Measurements from ENCODE around the gene SAC3D1.
"Not testable (repeated sequence)": the region's sequence is repeated elsewhere in the genome, so short reads cannot be mapped to it uniquely, and the experiment has no call there.

The SAC3D1 gene

DNA sequence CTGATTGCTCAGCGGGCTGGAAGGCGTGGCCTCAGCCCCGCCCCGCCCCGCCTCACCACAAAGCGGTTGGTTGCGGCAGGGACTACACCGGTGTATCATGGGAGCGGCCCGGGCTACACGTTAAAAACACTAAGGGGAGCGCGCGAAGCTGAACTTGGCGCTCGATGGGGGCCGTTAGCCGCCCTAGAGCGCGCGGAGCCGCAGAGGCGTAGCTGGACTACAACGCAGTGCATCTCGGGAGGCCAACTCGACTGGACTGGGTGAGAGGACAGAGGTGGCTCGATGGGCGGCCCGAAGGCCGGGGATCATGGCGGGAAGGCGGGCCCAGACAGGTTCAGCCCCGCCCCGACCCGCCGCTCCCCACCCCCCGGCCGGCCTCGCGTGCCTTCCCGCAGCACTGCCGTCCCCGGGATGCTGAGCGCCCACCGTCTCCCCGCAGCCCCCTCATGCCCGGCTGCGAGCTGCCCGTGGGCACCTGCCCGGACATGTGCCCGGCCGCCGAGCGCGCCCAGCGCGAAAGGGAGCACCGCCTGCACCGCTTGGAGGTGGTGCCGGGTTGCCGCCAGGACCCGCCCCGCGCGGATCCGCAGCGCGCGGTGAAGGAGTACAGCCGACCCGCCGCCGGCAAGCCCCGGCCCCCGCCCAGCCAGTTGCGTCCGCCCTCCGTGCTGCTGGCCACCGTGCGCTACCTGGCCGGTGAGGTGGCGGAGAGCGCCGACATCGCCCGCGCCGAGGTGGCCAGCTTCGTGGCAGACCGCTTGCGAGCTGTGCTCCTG lies at the start of gene SAC3D1:
Gene SAC3D1, plus strand, starts transcription at position 364 of the 776 bp plus-strand sequence. Its CDS starts 83 bp downstream, at position 447.
- peak; percentile 87 to 93 for DNase-seq

DNA sequence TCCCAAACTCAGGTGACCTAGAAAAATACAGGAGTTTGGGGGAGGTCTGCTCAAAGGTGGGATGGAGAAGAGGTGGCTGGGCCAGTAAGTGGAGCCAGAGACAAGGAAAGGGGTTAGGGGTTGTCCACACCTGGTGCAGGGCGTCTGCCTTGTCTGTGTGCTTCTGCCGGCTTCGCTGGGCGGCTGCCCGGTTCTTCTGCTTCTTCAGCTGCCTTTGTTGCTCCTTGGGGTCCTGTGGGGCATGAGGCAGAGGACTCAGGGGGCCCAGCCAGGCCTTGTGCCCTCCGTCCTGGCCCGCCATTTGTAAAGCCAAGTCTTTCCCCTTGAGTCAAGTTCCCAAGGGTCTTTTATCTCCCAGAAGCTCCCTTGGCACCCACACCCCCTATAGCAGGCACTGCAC lies 46.7 kb upstream of the SAC3D1 start:
- DNase-seq, result no peak

DNA sequence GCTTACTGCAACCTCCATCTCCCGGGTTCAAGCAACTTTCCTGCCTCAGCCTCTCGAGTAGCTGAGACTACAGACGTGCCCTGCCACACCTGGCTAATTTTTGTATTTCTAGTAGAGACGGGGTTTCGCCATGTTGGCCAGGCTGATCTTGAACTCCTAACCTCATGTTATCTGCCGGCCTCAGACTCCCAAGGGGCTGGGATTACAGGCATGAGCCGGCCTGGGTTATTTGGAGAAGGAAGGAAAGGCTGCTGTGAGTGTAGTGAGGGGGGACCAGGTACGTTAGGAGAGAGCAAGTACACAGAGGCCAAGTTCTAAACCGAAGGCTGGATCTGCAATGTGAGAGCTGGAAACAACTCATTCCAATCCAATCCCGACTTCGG lies 44.7 kb upstream of the SAC3D1 start:
- DNase-seq, result no peak

DNA sequence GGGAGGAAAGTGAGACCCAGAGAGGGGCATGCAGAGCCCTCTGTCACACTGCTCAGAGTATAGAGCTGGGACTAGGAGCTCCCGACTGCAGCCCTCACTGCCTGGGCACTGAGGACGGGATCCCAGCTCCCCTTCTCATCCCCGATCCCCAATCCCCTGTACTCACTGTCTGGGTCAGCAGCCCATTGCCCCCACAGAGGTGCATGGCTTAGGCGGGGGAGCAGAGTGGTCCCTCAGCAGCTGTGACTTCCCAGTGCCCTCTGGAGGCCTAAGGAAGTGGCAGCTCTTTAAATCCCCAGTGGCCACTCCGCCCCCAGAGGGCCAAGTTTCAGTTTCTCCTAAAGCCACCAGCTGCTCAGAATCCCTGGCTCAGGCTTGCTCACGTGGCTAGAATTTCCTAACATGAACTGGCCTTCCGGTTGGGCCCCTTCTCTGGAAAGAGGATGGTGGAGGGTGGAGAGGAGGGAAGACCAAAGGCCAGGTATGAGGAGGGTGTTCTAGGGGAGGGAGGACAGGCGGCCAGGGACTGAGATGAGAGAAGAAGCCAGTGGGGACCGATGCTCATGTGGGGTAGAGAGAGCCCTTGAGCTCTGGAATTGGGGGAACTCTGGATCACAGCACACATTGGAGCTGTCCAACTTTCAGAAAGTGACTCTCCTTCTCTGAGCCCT lies 44.2 kb upstream of the SAC3D1 start, which contains the start of gene BATF2:
Gene BATF2, minus strand, starts transcription at position 262 of the 671 bp plus-strand sequence. Its CDS starts 57 bp downstream, at position 205.
- peak; percentile 80 to 94 for DNase-seq

DNA sequence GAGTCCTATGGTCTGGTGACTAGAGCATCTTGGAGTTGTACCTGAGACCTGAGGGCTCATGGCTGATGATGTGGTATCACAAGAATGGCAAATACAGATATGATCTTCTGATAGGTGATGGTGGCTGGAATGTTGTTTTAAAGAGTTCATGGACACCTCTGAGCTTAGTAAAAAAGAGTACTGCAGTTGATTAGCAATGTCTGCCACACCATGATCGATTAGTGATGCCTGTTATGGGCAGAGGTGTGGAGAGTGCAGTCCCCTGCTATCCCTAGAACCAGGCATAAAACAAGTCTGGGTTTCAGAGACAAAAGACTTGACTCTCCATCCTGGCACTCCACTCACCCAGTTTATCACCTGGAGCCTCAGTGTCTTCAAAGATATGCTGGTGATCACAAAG lies 42.9 kb upstream of the SAC3D1 start:
- DNase-seq, result no peak

DNA sequence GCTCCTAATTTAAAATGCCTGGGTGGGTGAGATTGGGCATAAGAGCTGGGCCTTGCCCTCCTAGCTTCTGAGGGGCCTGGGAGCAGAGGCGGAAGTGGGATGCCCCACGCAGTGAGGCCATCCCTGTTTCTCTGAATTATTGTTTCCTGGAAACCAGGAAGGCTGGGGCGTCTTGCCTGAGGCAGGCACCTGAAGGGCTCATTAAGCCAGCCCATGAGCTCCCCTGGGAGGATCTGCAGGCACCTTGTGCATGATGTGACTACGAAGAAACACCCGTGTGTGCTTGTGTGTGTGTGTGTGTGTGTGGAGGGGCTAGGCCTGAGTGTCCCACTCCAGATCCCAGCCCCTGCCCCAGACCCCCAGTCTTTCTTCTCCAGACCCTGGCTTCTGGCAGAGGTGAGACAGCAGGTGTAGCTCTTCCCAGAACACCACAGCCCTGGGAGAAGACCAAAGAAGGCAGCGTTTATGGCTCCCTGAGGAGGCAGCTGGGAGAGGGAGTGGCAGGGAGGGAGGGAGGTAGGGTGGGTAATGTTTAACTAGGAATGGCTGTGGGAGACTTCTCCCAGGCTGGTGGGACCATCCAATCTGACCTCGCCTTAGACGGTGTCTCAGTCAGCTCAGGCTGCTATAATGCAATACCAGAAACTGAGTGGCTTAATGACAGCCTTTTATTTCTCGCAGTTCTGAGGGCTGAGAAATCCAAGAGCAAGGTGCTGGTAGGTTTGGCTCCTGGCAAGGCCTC lies 42.1 kb upstream of the SAC3D1 start:
- DNase-seq, result no peak

DNA sequence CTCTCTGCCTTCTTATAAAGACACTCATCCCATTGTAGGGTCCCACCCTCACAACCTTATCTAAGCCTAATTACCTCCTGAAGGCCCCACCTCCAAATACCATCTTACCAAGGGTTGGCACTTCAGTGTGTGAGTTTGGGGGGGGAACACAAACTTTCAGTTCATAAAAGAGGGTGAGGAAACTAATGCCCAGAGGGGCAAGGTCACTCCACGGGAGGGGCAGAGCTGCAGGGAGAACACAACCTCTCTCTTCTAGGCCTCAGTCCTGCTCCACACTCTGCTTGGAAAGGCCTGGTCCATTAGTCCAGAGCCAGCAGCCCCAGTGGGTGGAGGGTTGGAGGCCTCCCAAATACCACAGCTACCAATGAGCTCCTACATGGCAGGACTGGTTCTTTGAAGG lies 41.5 kb upstream of the SAC3D1 start:
- no peak for DNase-seq

DNA sequence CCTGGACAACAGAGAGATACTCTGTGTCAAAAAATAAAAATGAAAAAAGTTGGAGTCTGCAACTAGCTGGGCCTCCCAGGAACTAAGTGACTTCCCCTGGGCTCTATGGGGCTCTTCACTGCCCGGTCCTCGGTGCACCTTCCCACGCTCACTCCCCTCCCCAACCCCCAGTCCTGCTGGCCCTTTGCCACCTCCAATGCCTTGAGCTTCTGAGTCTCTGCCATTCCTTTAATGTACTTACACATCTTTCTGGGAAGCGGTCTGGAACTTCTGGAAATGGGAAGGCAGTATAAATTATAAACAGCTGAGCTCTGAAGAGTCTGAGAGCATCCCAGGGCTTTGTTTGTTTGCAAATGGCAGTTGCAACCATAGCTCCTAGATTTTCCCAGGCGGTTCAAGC lies 38.3 kb upstream of the SAC3D1 start:
- no peak for DNase-seq

DNA sequence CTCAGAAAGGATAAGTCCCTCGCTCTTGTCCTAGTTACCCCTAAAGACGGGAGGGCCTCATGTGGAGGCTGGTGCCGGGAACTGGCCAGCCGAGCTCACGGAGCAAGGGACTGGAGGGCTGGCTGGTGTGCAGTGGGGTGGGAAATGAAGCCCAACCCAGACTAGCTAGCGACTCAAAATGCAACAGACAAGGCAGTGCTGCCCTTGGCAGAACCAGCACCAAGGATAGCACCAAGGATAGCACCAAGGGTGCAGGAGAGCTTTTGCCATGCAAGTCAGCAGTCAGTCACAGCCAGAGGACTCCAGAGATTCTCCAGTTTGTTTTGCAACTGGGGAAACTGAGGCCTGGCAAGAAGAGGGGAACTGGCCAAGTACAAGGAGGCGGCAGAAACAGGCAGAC lies 37.7 kb upstream of the SAC3D1 start:
- no peak for DNase-seq

DNA sequence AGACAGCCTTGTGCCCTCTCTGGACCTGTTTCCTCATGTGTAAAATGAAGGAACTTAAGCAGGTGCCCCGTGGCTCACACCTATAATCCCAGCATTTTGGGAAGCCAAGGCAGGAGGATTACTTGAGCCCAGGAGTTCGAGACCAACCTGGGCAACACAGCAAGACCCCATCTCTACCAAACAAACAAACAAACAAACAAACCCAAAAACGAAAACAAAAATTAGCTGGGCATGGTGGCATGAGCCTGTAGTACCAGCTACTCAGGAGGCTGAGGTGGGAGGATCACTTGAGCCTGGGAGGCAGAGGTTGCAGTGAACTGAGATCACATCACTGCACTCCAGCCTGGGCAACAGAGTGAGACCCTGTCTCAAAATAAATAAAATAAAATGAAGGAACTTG lies 37.0 kb upstream of the SAC3D1 start:
- DNase-seq, result not testable (repeated sequence)

DNA sequence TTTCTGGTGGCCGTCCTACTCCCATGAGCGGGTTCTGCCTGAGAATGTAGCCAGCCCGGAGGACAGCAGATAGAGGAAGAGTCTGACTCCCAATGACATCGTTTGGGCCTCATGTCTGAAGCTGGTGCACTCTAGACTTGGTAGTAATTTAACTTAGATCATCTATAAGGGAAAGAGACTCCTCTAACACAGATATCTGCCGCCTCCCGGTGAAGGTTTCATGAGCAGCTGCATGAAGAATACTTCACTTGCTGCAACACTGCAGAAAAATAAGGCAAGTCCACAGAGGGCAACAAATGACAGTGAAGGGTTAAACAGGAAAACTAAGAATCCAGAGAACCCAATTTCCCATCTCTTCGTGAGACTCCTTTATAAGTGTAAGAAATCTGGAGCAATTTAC lies 33.0 kb upstream of the SAC3D1 start:
- DNase-seq, result no peak

DNA sequence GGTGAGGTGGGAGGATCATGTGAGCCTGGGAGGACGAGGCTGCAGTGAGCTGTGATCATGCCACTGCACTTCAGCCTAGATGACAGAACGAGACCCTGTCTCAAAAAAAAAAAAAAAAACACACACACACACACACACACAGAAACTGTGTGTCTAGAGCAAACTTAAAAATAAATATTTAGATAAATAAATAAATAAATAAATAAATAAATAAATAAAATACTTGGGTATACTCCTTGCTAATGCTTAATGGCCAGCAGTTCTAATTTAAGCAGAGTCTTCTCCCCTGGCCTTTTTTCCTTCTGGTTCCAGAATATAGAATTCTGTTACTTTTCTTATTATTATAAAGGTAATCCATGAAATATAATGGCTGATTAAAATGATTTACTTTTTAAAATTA lies 32.1 kb upstream of the SAC3D1 start:
- DNase-seq, result no peak

DNA sequence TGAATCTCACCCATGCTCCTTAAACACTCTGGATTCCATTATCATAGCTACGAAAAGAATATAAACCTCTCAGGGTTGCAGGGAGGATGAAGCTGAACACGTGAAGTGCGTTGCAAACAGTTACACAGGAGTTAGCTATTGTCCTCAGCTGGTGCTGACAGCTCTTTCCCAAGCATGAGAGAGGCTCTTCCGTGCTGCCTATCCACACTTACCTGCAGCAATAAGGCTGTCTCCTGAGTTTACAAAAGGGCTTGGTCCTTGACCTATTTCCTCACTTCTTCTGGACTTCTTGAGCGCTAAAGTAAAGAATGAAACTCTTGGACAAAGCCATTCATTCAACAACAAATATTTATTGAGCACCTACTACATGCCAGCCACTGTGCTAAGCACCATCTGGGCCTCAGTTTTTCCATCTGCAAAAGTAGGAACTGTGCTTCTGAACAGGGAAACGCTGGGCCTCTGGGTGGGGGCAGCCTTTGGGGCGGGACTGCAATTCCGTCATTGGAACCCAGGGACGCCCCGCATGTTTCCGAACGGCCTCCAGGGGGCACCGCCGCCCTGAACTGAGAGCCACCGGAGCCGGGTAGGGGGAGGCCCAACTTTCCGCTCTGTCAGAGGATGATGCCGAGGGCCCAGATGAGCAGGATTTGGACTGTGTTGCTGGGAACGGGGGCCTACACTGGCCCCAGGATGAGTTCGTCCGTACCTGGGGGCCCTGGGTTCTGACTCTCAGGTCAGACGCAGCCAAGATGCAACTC lies 27.7 kb upstream of the SAC3D1 start:
- peak; percentile 84 to 96 for DNase-seq

DNA sequence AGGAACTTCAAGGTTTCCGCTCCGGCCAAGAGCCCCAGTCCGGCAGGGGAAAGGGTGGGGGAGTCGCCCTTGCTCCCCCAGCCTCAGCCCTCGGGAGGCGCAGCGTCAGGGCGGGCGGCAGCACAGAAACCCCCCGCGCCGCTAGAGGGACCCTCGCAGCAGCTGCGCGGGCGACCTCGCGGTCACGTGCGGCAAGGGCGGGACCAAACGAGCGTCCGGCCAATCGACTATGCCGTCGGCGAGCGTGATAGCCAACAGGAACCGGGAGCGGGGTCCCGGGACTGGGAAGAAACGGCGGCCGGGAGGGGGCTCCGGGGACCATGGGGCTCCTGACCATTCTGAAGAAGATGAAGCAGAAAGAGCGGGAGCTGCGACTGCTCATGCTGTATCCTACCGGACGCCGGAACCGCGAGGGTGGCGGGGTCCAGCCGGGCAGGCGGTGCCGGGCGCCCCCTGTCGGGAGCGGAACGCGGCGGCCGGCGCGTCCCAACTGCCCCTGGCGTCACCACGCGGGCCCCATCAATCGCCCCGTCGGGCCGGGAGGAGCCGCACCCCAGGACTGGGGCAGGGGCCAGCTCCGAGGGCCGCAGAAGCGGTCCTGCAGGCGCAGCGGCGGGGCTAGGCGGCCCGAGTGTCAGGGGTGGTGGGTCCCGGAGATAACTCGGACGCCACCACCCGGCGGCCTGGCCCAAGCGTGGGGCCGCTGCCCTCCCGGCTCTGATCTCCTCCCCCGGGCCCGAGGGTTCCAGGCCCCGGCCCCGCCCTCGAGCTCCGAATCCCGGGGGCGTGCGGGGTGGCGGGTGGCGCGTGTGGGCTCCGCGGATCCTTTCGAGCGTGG lies 26.9 kb upstream of the SAC3D1 start, which contains the start of gene ARL2:
Gene ARL2, plus strand, starts transcription at position 273 of the 838 bp plus-strand sequence. Its CDS starts 48 bp downstream, at position 321.
- DNase-seq, result peak; percentile 77 to 84

DNA sequence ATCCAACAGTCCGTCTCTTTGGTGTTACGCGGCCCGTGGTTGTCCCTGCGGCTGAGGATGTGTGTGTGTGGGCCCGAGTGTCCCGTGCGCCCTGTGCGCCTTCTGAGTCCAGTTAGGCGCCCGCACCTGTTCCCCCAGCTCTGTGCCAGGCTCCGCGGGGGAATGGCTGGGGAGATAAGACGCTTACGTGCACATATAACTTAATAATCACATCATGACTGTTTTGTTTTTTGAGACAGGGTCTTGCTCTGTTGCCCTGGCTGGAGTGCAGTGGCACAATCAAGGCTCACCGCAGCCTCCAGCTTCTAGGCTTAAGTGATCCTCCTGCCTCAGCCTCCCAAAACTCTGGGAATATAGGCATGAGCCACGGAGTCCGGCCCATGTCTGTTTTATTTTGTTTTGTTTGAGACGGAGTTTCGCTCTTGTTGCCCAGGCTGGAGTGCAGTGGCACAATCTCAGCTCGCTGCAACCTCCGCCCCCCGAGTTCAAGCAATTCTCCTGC lies 26.2 kb upstream of the SAC3D1 start:
- DNase-seq, result no peak

DNA sequence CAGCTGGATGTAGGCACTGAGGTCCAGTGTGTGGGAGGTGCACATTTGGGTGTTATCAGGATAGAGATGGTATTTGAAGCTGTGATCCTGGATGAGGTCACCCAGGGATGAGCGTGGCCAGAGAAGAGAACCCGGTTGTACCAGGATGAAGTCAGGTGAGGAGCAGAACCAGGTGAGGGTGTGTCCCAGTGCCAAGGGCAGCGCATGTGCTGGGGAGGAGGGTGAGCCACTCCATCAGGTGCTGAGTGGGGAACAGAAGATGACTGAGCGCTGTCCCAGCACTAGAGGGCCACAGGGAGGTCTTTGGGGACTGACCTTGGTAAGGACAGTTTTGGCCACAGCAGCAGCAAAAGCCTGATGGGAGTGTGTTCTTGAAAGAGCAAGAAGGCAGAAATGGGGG lies 24.3 kb upstream of the SAC3D1 start:
- DNase-seq, result no peak

DNA sequence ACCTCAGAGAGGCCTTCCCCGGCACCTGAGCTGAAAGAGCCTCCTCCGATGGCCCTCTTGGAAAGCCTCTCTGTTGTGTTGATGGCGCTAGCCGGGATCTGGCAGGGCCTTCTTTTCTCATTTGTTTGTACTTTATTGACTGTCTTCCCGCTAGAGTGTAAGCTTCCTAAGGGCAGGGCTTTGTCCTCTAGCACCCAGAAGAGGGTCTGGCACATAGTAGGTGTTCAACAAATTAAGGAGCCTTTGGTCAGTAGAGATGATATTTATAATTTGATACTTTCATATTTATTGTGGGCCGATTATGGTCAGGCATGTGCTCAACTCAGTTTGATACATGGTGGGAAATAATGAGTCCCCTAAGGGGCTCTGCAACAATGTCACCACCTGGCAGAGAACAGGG lies 23.1 kb upstream of the SAC3D1 start:
- DNase-seq, result no peak

DNA sequence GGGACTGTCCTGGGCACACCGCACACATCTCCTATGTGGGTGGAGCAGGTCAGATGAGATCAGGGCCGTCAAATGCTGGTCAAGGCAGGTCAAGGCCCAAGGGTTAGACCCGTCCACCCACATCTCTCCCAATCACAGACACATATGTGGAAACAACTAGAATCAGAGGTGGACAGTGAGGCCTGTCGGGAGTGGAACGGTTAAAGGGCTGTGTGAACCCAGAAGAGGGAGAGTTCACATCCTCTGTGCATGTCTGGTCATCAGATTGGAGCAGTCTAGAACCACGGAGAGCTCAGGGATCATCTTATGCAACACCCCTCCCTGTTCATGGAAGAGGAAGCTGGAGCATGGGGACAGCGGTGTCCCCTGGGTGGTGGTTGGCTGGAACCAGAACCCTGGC lies 21.2 kb upstream of the SAC3D1 start:
- DNase-seq, result no peak

DNA sequence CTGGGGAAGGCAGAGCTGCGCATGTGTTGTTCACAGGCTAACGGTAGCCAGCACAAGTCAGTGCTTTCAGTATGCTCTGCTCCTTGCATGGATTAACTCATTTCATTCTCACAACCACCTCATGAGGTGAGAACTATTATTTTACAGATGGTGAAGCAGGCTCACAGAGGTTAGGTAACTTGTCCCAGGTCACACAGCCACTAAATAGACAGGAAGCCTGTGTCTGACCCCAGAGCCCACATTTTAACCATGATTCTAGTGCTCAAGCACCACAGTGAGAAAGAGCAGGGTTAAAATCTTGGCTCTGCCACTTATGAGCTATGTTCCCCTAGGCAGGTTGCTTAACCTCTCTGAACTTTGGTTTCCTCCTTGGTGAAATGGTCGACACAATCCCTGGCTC lies 20.0 kb upstream of the SAC3D1 start:
- no peak for DNase-seq

DNA sequence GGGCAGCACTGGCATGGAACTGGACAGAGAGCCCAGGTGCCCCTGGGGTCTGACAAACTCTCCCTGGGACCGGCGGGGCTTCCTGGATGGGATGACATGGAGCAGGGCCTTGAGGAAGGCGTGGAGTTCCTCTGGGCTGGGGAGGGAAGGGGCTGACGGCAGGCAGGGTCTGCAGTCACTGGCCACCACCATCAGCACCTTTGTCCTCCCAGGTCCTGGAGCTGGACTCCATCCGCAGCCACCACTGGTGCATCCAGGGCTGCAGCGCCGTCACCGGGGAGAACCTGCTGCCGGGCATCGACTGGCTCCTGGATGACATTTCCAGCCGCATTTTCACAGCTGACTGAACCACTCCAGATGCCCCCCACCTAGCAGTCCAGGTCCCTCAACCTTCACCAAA lies 19.5 kb upstream of the SAC3D1 start:
- no peak for DNase-seq

DNA sequence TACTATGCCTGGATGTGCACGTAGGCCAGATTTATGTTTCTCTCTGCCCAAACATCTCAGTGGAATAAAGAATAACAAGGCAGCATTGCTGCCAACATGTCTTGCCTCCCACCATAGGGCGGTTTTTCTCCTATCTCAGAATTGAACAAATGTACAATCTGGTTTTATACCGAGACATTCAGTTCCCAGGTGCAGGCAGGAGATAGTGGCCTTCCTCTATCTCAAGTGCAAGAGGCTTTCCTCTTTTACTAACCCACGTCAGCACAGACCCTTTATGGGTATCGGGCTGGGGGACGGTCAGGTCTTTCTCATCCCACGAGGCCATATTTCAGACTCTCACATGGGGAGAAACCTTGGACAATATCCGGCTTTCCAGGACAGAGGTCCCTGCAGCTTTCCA lies 17.5 kb upstream of the SAC3D1 start:
- DNase-seq, result not testable (repeated sequence)

DNA sequence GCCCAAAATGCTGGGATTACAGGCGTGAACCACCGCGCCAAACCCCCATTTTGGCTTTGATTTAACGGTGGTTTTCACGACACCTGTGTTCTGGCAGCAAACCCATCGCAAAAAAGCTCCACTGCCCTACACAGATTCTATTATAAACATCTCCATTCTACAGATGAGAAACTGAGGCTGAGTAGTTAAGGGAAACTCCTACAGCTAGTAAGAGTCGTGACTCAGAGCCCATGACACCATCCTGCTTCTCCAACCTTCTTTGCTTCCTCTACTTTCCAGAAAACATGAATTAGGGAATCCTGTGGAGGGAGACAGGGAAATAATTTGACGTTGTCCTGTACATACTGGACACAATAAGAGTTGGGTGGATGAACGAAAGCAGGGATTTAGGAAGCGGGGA lies 14.2 kb upstream of the SAC3D1 start:
- DNase-seq, result peak in 1 of 2 donors; percentile 23
